Panc1 (cell line): ENCODE data around the gene ADAMTSL2. TPM values are rescaled to one million over a fixed set of nuclear protein-coding genes. Genes with fewer than 3 reads are reported as not detected.

Experiments
- ATAC-seq: fragments of 200-7000 bp; cut with Tn5 transposase; 2 replicates; pipeline ENCODE4 v1.9.1; 2020; ENCODE audit warnings: mild to moderate bottlenecking, moderate library complexity
- BruUV-seq: library from RNA; stranded (reverse); fragments of 400-500 nt; replicated peaks from 2 replicates; lab custom pipeline; 2021; lab: Mats Ljungman, UMichigan
- CTCF ChIA-PET: fragments of 300-600 bp; sonication (Branson Sonifier 250); formaldehyde crosslinking; loops from one replicate; lab custom pipeline; 2022; ENCODE audit warnings: antibody characterized with exemption; lab: Charles Lee
- POLR2A ChIA-PET: fragments of 300-600 bp; sonication (Branson Sonifier 250); formaldehyde crosslinking; loops from one replicate; lab custom pipeline; 2022; ENCODE audit warnings: antibody characterized with exemption; lab: Charles Lee
- DNase-seq: peaks from one replicate; pipeline ENCODE4 v3.0.0-alpha.2; 2010; ENCODE audit warnings: low read depth, low spot score
- H3K27ac ChIP-seq: 2 replicates; pipeline ENCODE4 v1.5.1; 2011; ENCODE audit warnings: mild to moderate bottlenecking, low read length, inconsistent platforms
- H3K27me3 ChIP-seq: fragments of 200-500 bp; sonication (Bioruptor generic); 2 replicates; pipeline ENCODE4 v1.6.0; 2014; ENCODE audit warnings: low read length, inconsistent platforms; ENCODE audit not compliant: control insufficient read depth, insufficient read depth
- H3K36me3 ChIP-seq: fragments of 200-500 bp; sonication (Bioruptor generic); 2 replicates; pipeline ENCODE4 v1.5.1; 2014; ENCODE audit warnings: inconsistent platforms, mild to moderate bottlenecking, low read length, moderate library complexity; ENCODE audit not compliant: control insufficient read depth, insufficient read depth
- H3K4me1 ChIP-seq: 2 replicates; pipeline ENCODE4 v1.5.1; 2011; ENCODE audit warnings: inconsistent platforms, mild to moderate bottlenecking, low read length, moderate library complexity; ENCODE audit not compliant: control insufficient read depth, insufficient read depth
- H3K4me3 ChIP-seq, 2 experiments: 2 replicates each; pipeline ENCODE4 v1.5.1; 2011 to 2012; ENCODE audit warnings: low read depth in 2 of 2, low read length in 2 of 2, mild to moderate bottlenecking in 2 of 2, inconsistent platforms in 1 of 2, moderate library complexity in 1 of 2
- H3K9me3 ChIP-seq: fragments of 200-500 bp; sonication (Bioruptor generic); 2 replicates; pipeline ENCODE4 v1.5.1; 2014; ENCODE audit warnings: low read depth, mild to moderate bottlenecking, inconsistent platforms, low read length, moderate library complexity; ENCODE audit not compliant: control insufficient read depth, insufficient read depth
- CTCF ChIP-seq: fragments of 450-650 bp; IDR thresholded peaks from 2 replicates; pipeline ENCODE4 v1.5.1; 2017; ENCODE audit warnings: mild to moderate bottlenecking
- POLR2AphosphoS5 ChIP-seq: IDR thresholded peaks from 2 replicates; pipeline ENCODE4 v1.6.1; 2012; ENCODE audit warnings: mild to moderate bottlenecking, low read depth, low read length, moderate library complexity
- SIN3A ChIP-seq: IDR thresholded peaks from 2 replicates; pipeline ENCODE4 v1.6.1; 2012; ENCODE audit warnings: low read depth, mild to moderate bottlenecking, low read length, moderate library complexity, borderline replicate concordance; ENCODE audit not compliant: insufficient read depth
- TCF7L2 ChIP-seq: IDR thresholded peaks from 2 replicates; pipeline ENCODE4 v1.6.1; 2011; ENCODE audit warnings: mild to moderate bottlenecking, low read depth, low read length, inconsistent platforms
- in situ Hi-C: cut with HindIII; loops from 2 replicates; pipeline ENCODE4 v1.10.0; 2016; ENCODE audit warnings: low sequenced_read_pairs, low pct_unique_long_range_greater_than_20kb
- intact Hi-C: fragments of 100-400 bp; cut with micrococcal nuclease; formaldehyde crosslinking; loops from one replicate; pipeline ENCODE4 v1.10.0; 2022; ENCODE audit not compliant: unreplicated experiment
- total RNA-seq: library from RNA; stranded (reverse); gene quantifications from one replicate; pipeline ENCODE4 v1.2.1, GENCODE V29; 2021; ENCODE audit not compliant: unreplicated experiment
- TF ChIP-seq, protein P1 (sequence below), 2 experiments: IDR thresholded peaks; 2 replicates each; pipeline ENCODE4 v1.6.1; 2011 to 2012; ENCODE audit warnings: low read depth in 2 of 2, control low read depth in 1 of 2, low read length in 1 of 2, mild to moderate bottlenecking in 1 of 2, moderate library complexity in 1 of 2; ENCODE audit not compliant: insufficient read depth in 1 of 2

Gene ADAMTSL2
- total RNA-seq, 1 experiment from 2014 or later: 0.10 TPM

DNA sequence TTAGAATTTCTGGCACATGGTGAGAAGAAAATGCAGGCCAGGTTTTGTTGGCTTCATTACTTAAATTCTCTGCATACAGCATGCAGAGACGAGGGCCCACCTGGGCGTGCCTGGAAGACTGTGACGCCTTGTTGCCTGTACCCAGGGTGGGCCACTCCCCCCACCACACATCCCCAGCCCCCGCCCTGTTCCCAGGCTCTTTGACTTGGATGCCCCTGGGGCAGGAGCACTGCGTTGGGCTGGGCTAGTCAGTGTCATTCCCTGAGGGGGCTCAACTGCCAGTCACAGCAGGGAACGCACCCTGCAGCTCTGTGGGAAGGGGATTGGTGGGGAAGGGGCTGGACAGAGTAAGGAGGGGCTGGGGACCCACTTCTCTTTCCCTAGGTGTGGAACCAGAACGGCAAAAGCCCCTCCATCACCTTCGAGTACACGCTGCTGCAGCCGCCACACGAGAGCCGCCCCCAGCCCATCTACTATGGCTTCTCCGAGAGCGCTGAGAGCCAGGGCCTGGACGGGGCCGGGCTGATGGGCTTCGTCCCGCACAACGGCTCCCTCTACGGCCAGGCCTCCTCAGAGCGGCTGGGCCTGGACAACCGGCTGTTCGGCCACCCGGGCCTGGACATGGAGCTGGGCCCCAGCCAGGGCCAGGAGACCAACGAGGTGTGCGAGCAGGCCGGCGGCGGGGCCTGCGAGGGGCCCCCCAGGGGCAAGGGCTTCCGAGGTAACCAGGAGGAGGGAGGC is 19.6 kb downstream of the ADAMTSL2 start:
- TF ChIP-seq TCF7L2 (no peak), CTCF (no peak), POLR2AphosphoS5 (no peak), SIN3A (no peak)
- TF ChIP-seq, protein P1, sequence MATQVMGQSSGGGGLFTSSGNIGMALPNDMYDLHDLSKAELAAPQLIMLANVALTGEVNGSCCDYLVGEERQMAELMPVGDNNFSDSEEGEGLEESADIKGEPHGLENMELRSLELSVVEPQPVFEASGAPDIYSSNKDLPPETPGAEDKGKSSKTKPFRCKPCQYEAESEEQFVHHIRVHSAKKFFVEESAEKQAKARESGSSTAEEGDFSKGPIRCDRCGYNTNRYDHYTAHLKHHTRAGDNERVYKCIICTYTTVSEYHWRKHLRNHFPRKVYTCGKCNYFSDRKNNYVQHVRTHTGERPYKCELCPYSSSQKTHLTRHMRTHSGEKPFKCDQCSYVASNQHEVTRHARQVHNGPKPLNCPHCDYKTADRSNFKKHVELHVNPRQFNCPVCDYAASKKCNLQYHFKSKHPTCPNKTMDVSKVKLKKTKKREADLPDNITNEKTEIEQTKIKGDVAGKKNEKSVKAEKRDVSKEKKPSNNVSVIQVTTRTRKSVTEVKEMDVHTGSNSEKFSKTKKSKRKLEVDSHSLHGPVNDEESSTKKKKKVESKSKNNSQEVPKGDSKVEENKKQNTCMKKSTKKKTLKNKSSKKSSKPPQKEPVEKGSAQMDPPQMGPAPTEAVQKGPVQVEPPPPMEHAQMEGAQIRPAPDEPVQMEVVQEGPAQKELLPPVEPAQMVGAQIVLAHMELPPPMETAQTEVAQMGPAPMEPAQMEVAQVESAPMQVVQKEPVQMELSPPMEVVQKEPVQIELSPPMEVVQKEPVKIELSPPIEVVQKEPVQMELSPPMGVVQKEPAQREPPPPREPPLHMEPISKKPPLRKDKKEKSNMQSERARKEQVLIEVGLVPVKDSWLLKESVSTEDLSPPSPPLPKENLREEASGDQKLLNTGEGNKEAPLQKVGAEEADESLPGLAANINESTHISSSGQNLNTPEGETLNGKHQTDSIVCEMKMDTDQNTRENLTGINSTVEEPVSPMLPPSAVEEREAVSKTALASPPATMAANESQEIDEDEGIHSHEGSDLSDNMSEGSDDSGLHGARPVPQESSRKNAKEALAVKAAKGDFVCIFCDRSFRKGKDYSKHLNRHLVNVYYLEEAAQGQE (IDR thresholded peaks at IDR 0.05; ENCODE audit: insufficient read depth in 1 of 2, low read depth in 2 of 2, low read length in 1 of 2): no peak
- in situ Hi-C loops: no loop called here
- no peak for DNase-seq
- ChIA-PET POLR2A (no interaction called here), CTCF (interaction anchor here (0.6 kb wide), 1 partner anchor 11 kb away, joined by 3 read pairs; no protein-coding TSS in a partner anchor)
- peaks cover 7% of the 10 kb centered on the region for H3K4me1 ChIP-seq
- no peaks in the 10 kb centered on the region for H3K27me3 ChIP-seq
- ATAC-seq: no peak
- H3K4me3 ChIP-seq: no peak overlapping the region
- intact Hi-C loops: no loop called here
- H3K27ac ChIP-seq: no peak overlapping the region
- H3K36me3 ChIP-seq: no peaks in the 10 kb centered on the region
- H3K9me3 ChIP-seq: no peaks in the 10 kb centered on the region
- no TSS peak for BruUV-seq

DNA sequence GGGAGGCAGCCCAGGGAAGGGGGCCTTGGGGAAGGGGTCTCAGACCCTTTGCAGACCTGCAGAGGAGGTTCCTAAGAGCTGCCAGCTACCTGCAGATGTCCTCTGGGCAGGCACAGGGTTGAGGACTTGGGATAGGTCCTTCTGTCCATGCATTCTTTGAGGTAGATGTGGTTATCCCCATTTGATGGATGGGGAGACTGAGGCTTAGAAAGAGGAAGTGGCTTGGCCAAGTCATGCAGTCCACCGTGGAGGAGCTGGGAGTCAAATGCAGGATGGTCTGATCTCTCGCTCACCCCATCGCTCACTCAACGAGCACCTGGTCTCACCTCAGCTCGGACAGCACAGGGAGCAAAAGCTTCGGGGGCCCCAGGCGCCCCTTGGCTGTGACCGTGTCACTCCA is 20.2 kb downstream of the ADAMTSL2 start:
- Histone ChIP-seq H3K36me3 (no peaks in the 10 kb centered on the region), H3K9me3 (no peaks in the 10 kb centered on the region), H3K4me1 (peaks cover 7% of the 10 kb centered on the region), H3K27ac (no peak overlapping the region), H3K4me3 (no peak overlapping the region), H3K27me3 (no peaks in the 10 kb centered on the region)
- POLR2A ChIA-PET: no interaction called here
- no TSS peak for BruUV-seq
- no peak for TF ChIP-seq TCF7L2
- TF ChIP-seq SIN3A: no peak
- intact Hi-C loops (no loop called here), in situ Hi-C loops (no loop called here)
- no peak for DNase-seq
- CTCF ChIA-PET: no interaction called here
- no peak for ATAC-seq

DNA sequence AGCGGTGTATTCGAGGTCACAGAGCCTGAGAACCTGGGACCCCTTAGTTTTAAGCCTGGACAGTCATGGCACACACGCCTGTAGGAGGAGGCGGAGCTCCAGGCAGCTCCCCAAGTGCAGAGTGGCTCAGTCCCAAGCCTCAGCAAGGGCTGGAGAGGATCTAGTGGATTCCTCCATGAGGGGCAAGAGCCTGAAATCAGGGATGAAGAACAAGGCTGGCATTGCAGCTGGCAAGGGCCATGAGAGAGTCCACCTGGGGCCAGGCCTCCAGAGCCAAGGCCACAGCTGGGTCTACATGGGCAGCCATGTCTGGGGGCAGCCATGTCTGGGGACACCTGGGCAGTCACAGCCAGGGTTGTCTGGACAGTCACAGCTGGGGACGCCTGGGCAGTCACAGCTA is 21.9 kb downstream of the ADAMTSL2 start:
- no peaks in the 10 kb centered on the region for H3K36me3 ChIP-seq
- DNase-seq (no peak), ATAC-seq (no peak)
- H3K9me3 ChIP-seq: no peaks in the 10 kb centered on the region
- TF ChIP-seq SIN3A (no peak), TCF7L2 (no peak), POLR2AphosphoS5 (no peak), CTCF (no peak)
- TF ChIP-seq, protein P1 (IDR thresholded peaks at IDR 0.05; ENCODE audit: insufficient read depth in 1 of 2, low read depth in 2 of 2, low read length in 1 of 2): no peak
- H3K27me3 ChIP-seq: no peaks in the 10 kb centered on the region
- in situ Hi-C loops: no loop called here
- intact Hi-C loops: no loop called here
- ChIA-PET CTCF (no interaction called here), POLR2A (no interaction called here)
- peaks cover 7% of the 10 kb centered on the region for H3K4me1 ChIP-seq
- no TSS peak for BruUV-seq
- no peak overlapping the region for H3K4me3 ChIP-seq
- no peak overlapping the region for H3K27ac ChIP-seq
